Hepatocyte (in vitro differentiated cells): ENCODE results near the gene TNFSF4.

Source experiments
- EZH2phosphoT487 ChIP-seq: fragments of 200-600 bp; sonication (generic); IDR thresholded peaks from one replicate; pipeline ENCODE4 v1.6.1; 2018; ENCODE audit warnings: antibody characterized with exemption, mild to moderate bottlenecking, low read depth, moderate library complexity; ENCODE audit not compliant: unreplicated experiment, severe bottlenecking
- TF ChIP-seq, protein P1 (sequence below): fragments of 200-600 bp; sonication (generic); IDR thresholded peaks from 2 replicates; pipeline ENCODE4 v1.5.1; 2016; ENCODE audit warnings: antibody characterized with exemption, mild to moderate bottlenecking; ENCODE audit not compliant: poor library complexity

DNA sequence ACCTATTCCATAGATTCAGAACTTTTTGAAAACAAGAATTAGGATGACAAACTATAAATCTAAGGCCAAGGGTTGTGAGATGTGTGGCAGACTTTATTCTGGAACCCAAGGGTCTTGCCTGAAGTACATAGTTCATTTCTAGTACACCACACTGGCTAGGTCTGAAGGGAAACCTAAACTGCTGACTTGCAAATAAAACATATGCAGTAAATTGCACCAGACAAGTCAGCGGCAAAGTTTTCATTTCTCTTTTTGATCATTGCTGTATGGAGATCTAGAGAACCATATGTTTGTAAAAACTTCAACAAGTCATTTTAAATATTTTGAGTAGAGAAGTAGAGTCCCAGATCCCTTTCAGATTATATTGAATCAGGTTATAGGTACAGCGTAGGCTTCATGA lies 43.9 kb downstream of the TNFSF4 start:
- TF ChIP-seq, protein P1, sequence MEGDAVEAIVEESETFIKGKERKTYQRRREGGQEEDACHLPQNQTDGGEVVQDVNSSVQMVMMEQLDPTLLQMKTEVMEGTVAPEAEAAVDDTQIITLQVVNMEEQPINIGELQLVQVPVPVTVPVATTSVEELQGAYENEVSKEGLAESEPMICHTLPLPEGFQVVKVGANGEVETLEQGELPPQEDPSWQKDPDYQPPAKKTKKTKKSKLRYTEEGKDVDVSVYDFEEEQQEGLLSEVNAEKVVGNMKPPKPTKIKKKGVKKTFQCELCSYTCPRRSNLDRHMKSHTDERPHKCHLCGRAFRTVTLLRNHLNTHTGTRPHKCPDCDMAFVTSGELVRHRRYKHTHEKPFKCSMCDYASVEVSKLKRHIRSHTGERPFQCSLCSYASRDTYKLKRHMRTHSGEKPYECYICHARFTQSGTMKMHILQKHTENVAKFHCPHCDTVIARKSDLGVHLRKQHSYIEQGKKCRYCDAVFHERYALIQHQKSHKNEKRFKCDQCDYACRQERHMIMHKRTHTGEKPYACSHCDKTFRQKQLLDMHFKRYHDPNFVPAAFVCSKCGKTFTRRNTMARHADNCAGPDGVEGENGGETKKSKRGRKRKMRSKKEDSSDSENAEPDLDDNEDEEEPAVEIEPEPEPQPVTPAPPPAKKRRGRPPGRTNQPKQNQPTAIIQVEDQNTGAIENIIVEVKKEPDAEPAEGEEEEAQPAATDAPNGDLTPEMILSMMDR: no peak
- TF ChIP-seq EZH2phosphoT487: no peak
